HCT116 (cell line): ENCODE data around the gene RPLP2. TPM values are rescaled to one million over a fixed set of nuclear protein-coding genes. Genes with fewer than 3 reads are reported as not detected.

ENCODE experiments used
- ATAC-seq: fragments of 200-7000 bp; cut with Tn5 transposase; 2 replicates; pipeline ENCODE4 v1.9.1; 2020; ENCODE audit warnings: mild to moderate bottlenecking, moderate library complexity
- BruUV-seq: library from RNA; stranded (reverse); fragments of 400-500 nt; replicated peaks from 2 replicates; lab custom pipeline; 2021; lab: Mats Ljungman, UMichigan
- CTCF ChIA-PET: fragments of 300-600 bp; sonication (Branson Sonifier 250); formaldehyde crosslinking; loops from one replicate; lab custom pipeline; 2021; ENCODE audit warnings: antibody characterized with exemption; lab: Charles Lee
- POLR2A ChIA-PET: fragments of 300-600, 350-600 bp; sonication (Branson Sonifier 250); formaldehyde crosslinking; loops from one replicate; lab custom pipeline; 2021; ENCODE audit warnings: antibody characterized with exemption; lab: Charles Lee
- RAD21 ChIA-PET, 2 experiments: fragments of 300-600 bp; sonication (Branson Sonifier 250); formaldehyde crosslinking; loops; one replicate each; lab custom pipeline; 2023; ENCODE audit warnings: low total read pairs in 2 of 2; ENCODE audit not compliant: uncharacterized antibody in 2 of 2, unreplicated experiment in 2 of 2, low non-redundant PET in 1 of 2; lab: Charles Lee
- DNase-seq: peaks from one replicate; pipeline ENCODE4 v3.0.0-alpha.2; 2010; ENCODE audit warnings: low read depth, low spot score
- H2AFZ ChIP-seq: fragments of 200-600 bp; shearing (Covaris generic), sonication (generic); 2 replicates; pipeline ENCODE4 v1.6.1; 2017; ENCODE audit warnings: low read depth, mixed run types, mixed read lengths, antibody characterized with exemption, low read length; ENCODE audit not compliant: poor library complexity, severe bottlenecking
- H3K27ac ChIP-seq: 2 replicates; pipeline ENCODE4 v1.5.1; 2012; ENCODE audit warnings: low read depth, low read length
- H3K27me3 ChIP-seq: fragments of 200-600 bp; sonication (generic); 2 replicates; pipeline ENCODE4 v1.6.1; 2016; ENCODE audit warnings: mixed run types, low read length, mixed read lengths; ENCODE audit not compliant: insufficient read depth
- H3K36me3 ChIP-seq, 2 experiments: fragments of 200-500 bp in 1 of 2; fragments of 200-600 bp in 1 of 2; sonication (Bioruptor generic) in 1 of 2; sonication (generic) in 1 of 2; 2 replicates each; pipeline versions ENCODE4 v1.5.1 to v1.6.1; 2014 to 2016; ENCODE audit warnings: low read length in 2 of 2, inconsistent platforms in 1 of 2, mixed read lengths in 1 of 2, mixed run types in 1 of 2; ENCODE audit not compliant: insufficient read depth in 2 of 2, control insufficient read depth in 1 of 2
- H3K4me1 ChIP-seq, 2 experiments: fragments of 200-600 bp in 1 of 2; sonication (generic) in 1 of 2; 2 replicates each; pipeline versions ENCODE4 v1.5.1 to v1.6.1; 2012 to 2017; ENCODE audit warnings: low read length in 2 of 2, inconsistent platforms in 1 of 2, mild to moderate bottlenecking in 1 of 2, mixed read lengths in 1 of 2, mixed run types in 1 of 2, moderate library complexity in 1 of 2; ENCODE audit not compliant: insufficient read depth in 2 of 2, control insufficient read depth in 1 of 2
- H3K4me2 ChIP-seq: fragments of 200-600 bp; sonication (generic); 2 replicates; pipeline ENCODE4 v1.6.1; 2017; ENCODE audit warnings: mixed run types, low read length, mixed read lengths
- H3K4me3 ChIP-seq, 2 experiments: fragments of 200-600 bp in 1 of 2; sonication (generic) in 1 of 2; replicated peaks in 1 of 2; 2 replicates each; pipeline ENCODE4 v1.5.1; 2011 to 2016; ENCODE audit warnings: low read length in 2 of 2, control low read depth in 1 of 2, low read depth in 1 of 2, mild to moderate bottlenecking in 1 of 2, mixed read lengths in 1 of 2, mixed run types in 1 of 2
- H3K79me2 ChIP-seq: fragments of 200-600 bp; sonication (generic); 2 replicates; pipeline ENCODE4 v1.6.1; 2017; ENCODE audit warnings: mild to moderate bottlenecking, mixed run types, low read length, moderate library complexity, mixed read lengths; ENCODE audit not compliant: insufficient read depth
- H3K9ac ChIP-seq: fragments of 200-600 bp; sonication (generic); 2 replicates; pipeline ENCODE4 v1.6.1; 2016; ENCODE audit warnings: low read length, mixed read lengths
- H3K9me2 ChIP-seq: fragments of 200-600 bp; sonication (generic), shearing (Covaris generic); 2 replicates; pipeline ENCODE4 v1.6.1; 2017; ENCODE audit warnings: mixed run types, mild to moderate bottlenecking, moderate library complexity; ENCODE audit not compliant: insufficient read depth
- H3K9me3 ChIP-seq, 2 experiments: fragments of 200-500 bp in 1 of 2; fragments of 200-600 bp in 1 of 2; sonication (Bioruptor generic) in 1 of 2; sonication (generic) in 1 of 2; 2 replicates each; pipeline ENCODE4 v1.6.1; 2014 to 2017; ENCODE audit warnings: low read length in 2 of 2, mixed read lengths in 2 of 2, inconsistent platforms in 1 of 2, low read depth in 1 of 2, mild to moderate bottlenecking in 1 of 2, mixed run types in 1 of 2, moderate library complexity in 1 of 2; ENCODE audit not compliant: control insufficient read depth in 1 of 2, insufficient read depth in 1 of 2
- H4K20me1 ChIP-seq: fragments of 200-600 bp; sonication (generic), shearing (Covaris generic); 2 replicates; pipeline ENCODE4 v1.6.1; 2017; ENCODE audit warnings: mixed run types, mild to moderate bottlenecking, moderate library complexity; ENCODE audit not compliant: insufficient read depth
- CTCF ChIP-seq, 3 experiments: fragments of 200-600 bp in 1 of 3; sonication (generic) in 1 of 3; IDR thresholded peaks in 2 of 3; conservative IDR thresholded peaks in 1 of 3; 2 replicates each; pipeline ENCODE4 v1.5.1; 2012 to 2017; ENCODE audit warnings: low read depth in 2 of 3, low read length in 2 of 3, antibody characterized with exemption in 1 of 3, borderline replicate concordance in 1 of 3, control low read depth in 1 of 3, mild to moderate bottlenecking in 1 of 3, mixed read lengths in 1 of 3, mixed run types in 1 of 3, moderate library complexity in 1 of 3; ENCODE audit not compliant: insufficient read depth in 1 of 3
- EGR1 ChIP-seq: IDR thresholded peaks from 2 replicates; pipeline ENCODE4 v1.6.1; 2012; ENCODE audit warnings: low read depth
- POLR2A ChIP-seq: IDR thresholded peaks from 2 replicates; pipeline ENCODE4 v1.7.0; 2011; ENCODE audit warnings: borderline replicate concordance; ENCODE audit not compliant: insufficient read depth, insufficient read length; ENCODE audit errors: extremely low read depth
- POLR2AphosphoS5 ChIP-seq: IDR thresholded peaks from 2 replicates; pipeline ENCODE4 v1.6.1; 2011; ENCODE audit warnings: mild to moderate bottlenecking, low read depth, low read length, moderate library complexity
- RAD21 ChIP-seq: IDR thresholded peaks from 2 replicates; pipeline ENCODE4 v1.6.1; 2012; ENCODE audit warnings: low read depth, mild to moderate bottlenecking
- YY1 ChIP-seq: IDR thresholded peaks from 2 replicates; pipeline ENCODE4 v1.6.1; 2011; ENCODE audit warnings: low read length, low read depth, moderate library complexity, mild to moderate bottlenecking; ENCODE audit not compliant: insufficient replicate concordance; ENCODE audit errors: extremely low read depth
- ZBTB33 ChIP-seq: IDR thresholded peaks from 2 replicates; pipeline ENCODE4 v1.6.1; 2011; ENCODE audit warnings: mild to moderate bottlenecking, low read length, moderate library complexity; ENCODE audit not compliant: insufficient replicate concordance; ENCODE audit errors: extremely low read depth
- intact Hi-C: fragments of 100-400 bp; cut with micrococcal nuclease; formaldehyde crosslinking; loops from 2 replicates; pipeline ENCODE4 v1.10.0; 2022
- total RNA-seq: library from RNA; stranded (reverse); gene quantifications from one replicate; pipeline ENCODE4 v1.2.1, GENCODE V29; 2021; ENCODE audit not compliant: unreplicated experiment

RPLP2 gene
- total RNA-seq, 1 experiment from 2014 or later = 3,615 TPM

- ChIA-PET RAD21 (no interaction called here), CTCF (no interaction called here)
- H3K9me3 ChIP-seq = no peaks in the 10 kb centered on the region
- no peaks in the 10 kb centered on the region for H3K36me3 ChIP-seq
- H3K9me2 ChIP-seq = no peaks in the 10 kb centered on the region
- H2AFZ ChIP-seq = no peak overlapping the region
- H3K27me3 ChIP-seq = no peaks in the 10 kb centered on the region
- no peak for DNase-seq
- peak overlapping the region; percentile 89 for H3K27ac ChIP-seq
- peak overlapping the region; percentile 100 for H3K4me2 ChIP-seq
- TF ChIP-seq YY1 = no peak
- peak; percentile 0 for TF ChIP-seq POLR2A
- TF ChIP-seq EGR1 = no peak
- no peak; the same call in 1 of the 2 replicates for TF ChIP-seq POLR2AphosphoS5
- TF ChIP-seq RAD21 = no peak
- TF ChIP-seq CTCF (IDR thresholded peaks at IDR 0.05 in 2 of 3, conservative IDR thresholded peaks at IDR 0.05 in 1 of 3; ENCODE audit: borderline replicate concordance in 1 of 3, insufficient read depth in 1 of 3, low read depth in 2 of 3, low read length in 2 of 3) = no peak
- TF ChIP-seq ZBTB33 = no peak
- TF ChIP-seq, all 23 proteins: peak for 1
- no TSS peak for BruUV-seq
- intact Hi-C loops = no loop called here
- Histone ChIP-seq H3K79me2 (peaks cover 6% of the 10 kb centered on the region; the same call in 1 of the 2 replicates), H3K9ac (peak overlapping the region; percentile 76), H3K4me1 (peaks cover 26 to 44% of the 10 kb centered on the region in 2 experiments), H3K4me3 (peak overlapping the region; percentile 51 to 65), H4K20me1 (no peaks in the 10 kb centered on the region)
- peak; percentile 32; the same call in 1 of the 2 replicates for ATAC-seq
- POLR2A ChIA-PET = no interaction called here
These were observed 17.0 kb downstream of the RPLP2 start for GRCh38 chr11:826836-827145.
